GM19099 (cell line): ENCODE data around the gene NFATC2.

Experiments used
- POLR2A ChIP-seq: IDR thresholded peaks from 3 replicates; pipeline ENCODE4 v1.6.1; 2011; ENCODE audit warnings: low read depth; ENCODE audit not compliant: insufficient read length; ENCODE audit errors: extremely low read depth

NFATC2 gene

GRCh38 chr20:51388227-51388626 lies 154.3 kb downstream of the NFATC2 start:
- TF ChIP-seq POLR2A, result no peak

DNA sequence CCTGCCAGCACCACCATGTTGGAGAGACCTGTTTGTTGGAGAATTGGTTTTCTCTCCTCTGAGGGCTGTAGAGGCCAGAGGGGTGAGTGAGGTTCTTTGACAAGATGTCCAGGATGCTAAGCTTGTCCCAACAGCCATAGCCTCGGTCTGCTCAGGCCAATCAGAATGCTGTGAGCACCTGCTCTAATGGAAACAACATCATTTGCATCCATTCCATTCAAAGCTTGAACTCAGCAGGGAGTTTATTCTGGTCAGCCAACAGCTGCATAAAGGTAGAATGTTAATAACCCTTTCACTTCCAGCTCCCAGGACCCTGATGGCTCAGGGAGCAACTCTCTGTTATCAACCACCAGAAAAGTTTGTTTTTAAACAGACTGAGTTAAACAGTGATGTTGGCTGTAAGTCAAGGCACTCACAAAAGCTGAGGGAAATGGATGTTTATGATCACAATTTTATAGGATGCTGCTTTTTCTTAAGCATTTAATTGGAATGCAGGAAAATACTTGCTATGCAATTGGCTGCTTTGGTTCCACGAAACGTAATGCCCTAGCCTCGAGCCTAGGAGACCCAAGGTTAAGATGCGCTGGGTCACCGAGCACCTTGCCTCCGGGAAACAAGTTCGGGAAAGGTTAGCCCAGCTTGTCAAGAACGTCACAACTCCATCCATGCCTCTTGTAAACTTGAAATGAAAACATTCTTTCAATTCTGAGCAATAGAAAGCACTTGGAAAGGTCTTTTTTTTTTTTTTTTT lies 155.2 kb downstream of the NFATC2 start:
- TF ChIP-seq POLR2A, result no peak

- TF ChIP-seq POLR2A, result no peak
These were observed 155.9 kb downstream of the NFATC2 start for GRCh38 chr20:51386586-51386985.

DNA sequence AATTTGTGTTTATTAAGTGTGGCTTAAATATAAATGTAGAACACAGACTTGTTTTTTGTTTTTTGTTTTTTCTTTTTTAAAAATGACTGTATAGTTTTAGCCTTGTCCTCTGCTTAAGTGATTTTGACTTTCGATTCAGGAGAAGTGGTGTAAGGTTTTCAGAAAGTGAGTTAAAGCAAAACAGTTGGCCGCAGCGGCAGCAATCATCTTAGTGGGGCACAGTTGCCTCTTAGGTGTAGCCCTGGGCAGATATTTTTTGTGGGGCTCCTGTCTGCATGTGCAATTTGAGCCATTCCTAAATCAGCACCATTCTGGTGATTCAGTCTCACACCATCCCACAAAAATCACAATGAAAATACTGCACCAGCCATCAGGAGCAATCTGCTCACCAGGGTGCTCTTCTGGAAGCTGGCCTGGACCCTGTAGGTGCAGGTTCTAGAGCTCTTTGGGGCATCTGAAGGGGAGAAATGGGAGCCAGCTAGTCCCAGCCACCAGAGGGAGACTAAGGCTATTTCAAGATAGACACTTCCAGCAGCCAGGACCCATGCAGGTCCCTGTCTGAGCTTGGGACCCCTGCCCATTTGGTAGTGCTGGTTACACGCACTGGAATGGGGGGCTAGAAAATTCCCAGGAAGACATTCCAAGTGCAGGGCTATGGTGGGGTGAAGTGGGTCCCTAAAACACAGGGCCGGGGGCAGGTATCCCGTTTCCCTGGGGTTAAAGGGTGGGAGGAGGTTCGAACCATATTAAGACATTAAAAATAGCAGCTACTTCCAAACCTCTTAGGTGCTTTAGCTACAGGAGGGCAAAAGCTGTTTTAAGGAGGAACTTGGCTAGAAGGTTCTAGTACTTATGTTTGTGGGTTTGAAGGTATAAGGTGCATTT lies 156.6 kb downstream of the NFATC2 start:
- no peak for TF ChIP-seq POLR2A

DNA sequence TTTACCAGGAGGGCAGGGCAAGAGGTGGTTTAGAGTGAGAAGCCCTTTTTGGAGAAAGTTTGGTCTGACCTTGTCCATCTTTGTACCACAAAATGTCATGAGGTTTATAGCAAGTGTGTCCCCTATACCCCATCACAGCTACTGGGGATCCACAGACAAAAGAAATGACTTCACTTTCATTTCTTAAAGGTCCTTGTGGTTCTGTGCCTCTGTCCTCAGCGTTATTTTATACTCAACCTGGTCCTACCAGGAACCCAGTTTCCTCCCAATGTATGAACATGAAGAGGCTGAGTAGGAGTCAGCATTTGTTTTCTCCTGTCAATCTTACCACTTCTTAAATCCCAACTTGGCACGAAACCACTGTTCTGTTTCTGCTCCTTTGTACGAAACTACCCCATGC lies 157.6 kb downstream of the NFATC2 start:
- no peak for TF ChIP-seq POLR2A

GRCh38 chr20:51383891-51384510 lies 158.5 kb downstream of the NFATC2 start:
- no peak for TF ChIP-seq POLR2A

- no peak for TF ChIP-seq POLR2A
These were observed 159.3 kb downstream of the NFATC2 start for GRCh38 chr20:51382986-51383821.

GRCh38 chr20:51382111-51382985 lies 160.2 kb downstream of the NFATC2 start:
- TF ChIP-seq POLR2A, result no peak

DNA sequence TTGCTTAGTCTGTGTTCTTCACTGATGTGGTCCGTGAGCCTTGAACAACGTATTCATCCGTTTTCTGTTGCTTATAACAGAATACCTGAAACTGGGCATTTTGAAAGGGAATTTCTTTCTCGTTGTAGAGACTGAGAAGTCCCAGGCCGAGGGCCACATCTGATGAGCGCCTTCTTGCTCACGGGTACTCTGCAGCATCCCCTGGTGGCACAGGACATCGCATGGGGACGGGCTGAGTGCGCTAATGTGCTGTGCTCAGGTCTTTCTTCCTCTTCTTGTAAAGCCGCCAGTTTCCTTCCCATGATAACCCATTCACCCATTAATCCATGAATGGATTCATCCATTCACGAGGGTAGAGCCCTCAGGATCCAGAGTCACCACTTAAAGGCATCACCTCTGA lies 161.0 kb downstream of the NFATC2 start:
- TF ChIP-seq POLR2A, result no peak

DNA sequence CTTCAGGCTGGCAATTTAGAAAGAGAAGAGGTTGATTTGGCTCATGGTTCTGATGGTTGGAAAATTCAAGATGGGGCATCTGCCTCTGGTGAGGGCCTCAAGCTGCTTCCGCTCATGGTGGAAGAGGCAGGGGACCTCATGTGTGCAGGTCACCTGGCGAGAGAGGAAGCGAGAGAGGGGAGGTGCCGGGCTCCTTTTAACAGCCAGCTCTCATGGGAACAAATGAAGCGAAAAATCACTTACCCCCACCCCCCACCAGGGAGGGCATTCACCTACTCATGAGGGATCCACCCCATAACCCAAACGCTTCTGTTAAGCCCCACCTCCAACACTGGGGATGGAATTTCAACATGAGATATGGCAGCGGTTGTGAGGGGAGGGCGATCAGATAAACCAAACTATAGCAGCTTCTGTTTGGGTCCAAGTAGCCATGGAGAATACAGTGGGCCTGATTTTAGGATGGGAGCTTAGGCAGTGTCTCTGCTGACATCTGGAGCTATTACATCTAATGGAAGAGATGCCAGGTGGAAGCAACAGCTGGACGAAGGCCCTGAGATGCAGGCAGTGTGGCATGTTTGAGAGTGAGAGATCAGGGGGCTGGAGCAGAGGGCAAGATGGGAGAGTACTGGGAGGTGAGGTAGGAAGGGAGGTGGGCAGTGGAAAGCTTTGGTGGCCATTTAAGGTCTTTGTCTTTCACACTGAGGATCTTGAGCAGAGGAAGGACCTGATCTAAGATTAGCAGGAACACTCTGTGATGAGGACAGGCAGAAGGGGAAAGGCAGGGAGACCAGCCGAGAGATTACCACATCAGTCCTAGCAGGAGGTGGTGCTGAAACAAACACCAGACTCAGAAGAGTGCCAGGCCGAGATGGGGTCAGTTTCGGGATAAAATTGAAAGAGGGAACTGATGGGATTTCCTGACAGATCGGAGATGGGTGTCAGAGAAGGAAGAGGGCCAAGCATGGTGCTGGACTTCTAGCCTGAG lies 161.8 kb downstream of the NFATC2 start:
- no peak for TF ChIP-seq POLR2A

- TF ChIP-seq POLR2A, result no peak
These were observed 162.7 kb downstream of the NFATC2 start for GRCh38 chr20:51379601-51380341.
